ENCODE measurements around the gene IL33.

The IL33 gene

DNA sequence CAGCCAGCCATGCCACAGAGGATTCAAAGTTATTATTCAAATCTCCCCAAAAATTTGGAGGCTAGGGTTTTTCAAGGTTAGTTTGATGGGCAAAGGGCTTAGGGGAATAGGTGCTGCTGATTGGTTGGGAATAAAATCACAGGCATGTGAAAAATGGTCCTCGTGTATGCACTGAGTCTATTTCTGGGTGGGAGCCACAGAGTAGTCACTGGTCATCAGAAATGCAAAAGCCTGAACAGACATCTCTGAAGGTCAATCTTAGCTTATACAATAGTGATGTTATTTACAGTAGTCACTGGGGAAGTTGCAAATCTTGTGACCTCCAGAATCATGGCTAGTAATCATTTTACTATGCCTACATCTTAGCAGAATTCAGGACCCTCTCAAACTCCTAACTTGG lies 1.3 kb downstream of the IL33 start:
- DNase-seq = no peak

DNA sequence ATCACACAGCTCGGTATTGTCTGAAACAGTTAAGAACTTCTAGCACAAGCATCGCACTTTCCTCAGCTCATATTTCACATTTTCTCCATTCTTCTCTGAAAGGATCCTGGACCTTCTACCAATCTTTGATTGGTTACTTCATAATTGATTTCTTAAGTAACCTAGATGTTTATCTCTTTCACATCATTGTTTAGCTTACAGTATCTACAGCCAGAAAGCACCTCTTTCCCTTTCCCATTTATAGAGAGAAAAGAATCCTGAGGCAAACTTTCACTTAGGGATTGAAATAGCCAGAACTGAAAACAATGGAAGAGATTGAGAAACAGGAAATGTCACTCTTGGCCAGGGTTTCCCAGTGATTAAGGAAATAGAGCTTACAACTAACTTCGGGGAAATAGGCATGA lies 2.5 kb downstream of the IL33 start:
- no peak for DNase-seq

DNA sequence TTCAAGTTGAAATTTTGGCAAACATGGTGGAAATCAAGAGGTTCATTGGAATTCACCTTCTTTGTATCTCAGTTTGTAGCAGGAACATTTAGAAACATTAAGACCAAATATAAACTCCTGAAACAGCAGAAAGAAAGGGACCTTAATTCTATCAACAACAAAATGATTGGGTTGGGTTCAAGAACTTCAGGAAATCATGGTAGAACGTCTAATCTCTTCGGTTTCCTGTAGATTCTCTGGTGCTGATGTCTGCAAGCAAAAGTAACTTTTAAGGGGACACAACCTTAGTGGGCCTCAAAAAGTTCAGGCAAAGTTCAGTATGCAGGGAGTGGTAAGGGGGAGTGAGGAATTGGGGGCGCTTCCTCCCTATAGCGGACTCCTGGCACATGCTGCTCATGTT lies 3.4 kb downstream of the IL33 start:
- no peak for DNase-seq

DNA sequence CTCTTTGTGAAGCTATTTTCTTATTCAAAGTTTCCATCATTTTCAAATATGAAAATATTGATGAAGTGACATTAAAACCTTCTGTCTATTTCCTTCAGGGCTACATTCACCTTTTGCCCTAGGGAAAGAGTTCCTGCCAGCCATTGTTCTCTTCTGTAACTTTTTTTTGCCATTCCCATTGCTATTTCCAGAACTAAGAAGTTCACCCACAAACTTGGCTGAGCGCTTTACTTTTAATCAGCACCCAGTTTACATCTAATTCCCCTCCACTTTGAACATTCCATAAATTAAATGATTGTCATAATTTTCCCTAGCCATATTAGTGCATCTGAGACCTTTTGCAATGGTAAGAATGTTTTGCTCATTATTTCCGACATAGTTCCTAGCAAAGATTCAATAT lies 4.4 kb downstream of the IL33 start:
- DNase-seq = no peak

DNA sequence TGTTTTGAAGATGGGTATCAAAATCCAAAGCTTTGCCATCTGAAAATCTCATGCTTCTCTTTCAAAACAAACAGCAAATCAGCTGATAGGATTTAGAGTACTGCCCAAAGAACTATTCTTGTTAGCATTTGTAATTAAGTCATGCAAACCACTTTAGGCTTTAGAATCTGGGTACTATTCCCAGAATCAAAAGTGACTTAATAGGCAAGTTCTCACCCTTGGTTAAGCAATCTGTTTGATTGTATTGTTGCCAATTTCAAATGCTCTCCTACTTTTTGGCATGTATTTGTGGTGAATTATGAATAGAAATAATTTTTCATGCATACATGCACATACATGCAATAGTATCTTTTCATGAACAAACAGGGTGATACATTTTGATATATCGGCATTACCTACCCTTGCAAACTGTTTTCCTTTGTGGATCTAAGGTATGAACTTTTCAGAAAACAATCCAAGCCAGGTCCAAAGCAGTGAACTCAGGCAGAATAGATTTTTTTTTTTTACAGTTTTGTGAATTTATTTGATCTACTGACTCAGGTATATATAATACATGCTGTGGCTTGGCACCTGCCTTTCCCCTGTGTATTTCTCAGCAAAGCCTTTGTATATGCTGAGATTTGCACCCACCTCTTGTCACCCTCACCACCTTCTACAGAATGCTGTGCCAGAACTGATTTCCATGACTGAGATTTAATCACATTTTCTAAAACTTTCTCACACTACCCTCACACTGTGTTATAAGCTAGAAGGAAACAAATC lies 9.0 kb downstream of the IL33 start:
- peak in 1 of 56 donors; percentile 34 for DNase-seq

DNA sequence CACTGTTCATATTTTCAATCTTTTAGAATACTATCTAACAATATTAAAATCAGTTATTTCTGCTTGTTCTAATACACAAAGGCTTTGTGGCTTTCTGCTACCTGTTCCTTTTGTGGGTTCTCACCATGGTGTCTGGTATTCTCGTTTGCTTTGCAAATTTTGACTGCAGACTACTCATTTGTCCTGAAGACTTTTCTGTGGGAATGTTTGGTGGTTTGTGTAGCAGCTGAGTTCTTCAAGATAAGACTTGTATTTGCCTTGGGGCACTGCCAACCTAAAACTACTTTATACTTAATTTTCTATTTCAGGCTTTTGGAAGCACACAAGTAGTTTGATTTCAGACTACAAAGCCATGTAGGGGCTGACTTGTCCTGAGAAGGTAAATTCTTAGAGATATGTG lies 11.1 kb downstream of the IL33 start:
- DNase-seq = no peak

DNA sequence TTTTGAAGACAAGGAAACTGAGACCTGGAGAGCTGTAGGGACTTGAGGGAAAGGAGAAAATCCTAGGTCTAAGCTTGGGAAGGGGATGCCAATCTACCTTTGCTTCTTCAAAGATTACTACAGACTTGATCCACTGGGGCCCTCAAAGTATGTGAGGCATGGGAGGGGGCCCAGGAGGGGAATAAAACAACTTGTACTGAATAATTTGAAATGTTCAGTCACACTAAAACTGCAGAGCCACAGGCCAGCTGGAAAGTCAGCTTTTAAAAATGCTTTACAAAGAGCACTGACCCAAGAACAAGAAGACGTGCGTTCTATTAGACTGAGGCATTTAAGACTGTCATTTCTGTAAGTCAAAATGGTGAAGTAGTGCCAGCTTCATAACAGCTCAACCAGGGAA lies 13.6 kb downstream of the IL33 start:
- DNase-seq = no peak

DNA sequence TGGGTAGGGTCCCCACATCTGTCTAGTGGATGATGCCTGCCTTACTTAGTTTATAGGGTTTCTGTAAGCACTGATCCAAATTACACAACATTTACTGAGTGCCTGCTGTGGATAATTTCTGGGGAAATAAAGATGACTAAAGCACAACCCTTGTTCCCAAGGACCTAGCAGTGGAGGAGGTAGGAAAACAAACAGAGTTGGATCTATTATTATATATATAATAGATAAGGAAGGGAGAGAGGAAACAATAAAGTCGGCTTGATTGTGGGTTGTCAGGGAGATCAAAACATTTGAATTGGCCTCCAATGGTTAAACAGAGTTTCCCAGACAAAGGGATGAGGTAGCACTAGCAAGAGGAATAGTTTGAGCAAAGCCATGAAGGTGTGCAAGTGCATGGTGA lies 14.0 kb downstream of the IL33 start:
- no peak for DNase-seq

DNA sequence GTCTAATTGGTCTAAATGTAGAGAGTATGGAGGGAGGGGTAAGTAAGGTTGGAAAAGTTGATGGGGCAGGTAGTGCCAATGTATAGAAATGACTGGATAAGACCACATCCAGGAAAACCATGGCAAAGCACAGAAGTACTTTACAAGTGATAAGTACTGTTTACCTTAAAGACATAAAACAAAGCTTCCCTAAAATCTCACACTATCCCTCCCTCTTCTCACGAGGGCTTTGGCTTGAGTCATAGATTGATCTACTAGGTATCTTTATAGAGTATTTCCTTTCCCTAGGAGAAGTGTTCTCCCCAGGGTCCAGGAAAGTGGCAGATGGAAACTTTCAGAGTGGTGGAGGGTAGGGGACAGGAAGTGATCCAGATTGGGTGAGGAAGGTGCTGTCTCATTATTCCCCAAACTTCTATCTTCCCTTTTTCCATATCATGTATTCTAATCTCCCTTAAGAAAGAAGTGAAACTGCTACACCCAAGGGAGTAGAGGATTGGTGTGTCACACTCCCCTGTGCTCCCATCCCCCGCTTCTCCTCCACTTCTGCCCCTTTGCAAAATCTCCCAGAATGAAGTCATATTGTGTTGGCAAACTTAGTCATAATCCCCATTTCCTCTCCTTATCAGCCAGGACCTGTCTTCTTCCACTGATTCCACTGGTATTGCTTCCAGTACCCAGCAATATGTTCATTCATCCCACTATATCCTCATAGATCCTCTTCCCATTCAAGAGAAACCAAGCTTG lies 14.6 kb downstream of the IL33 start:
- DNase-seq = no peak

DNA sequence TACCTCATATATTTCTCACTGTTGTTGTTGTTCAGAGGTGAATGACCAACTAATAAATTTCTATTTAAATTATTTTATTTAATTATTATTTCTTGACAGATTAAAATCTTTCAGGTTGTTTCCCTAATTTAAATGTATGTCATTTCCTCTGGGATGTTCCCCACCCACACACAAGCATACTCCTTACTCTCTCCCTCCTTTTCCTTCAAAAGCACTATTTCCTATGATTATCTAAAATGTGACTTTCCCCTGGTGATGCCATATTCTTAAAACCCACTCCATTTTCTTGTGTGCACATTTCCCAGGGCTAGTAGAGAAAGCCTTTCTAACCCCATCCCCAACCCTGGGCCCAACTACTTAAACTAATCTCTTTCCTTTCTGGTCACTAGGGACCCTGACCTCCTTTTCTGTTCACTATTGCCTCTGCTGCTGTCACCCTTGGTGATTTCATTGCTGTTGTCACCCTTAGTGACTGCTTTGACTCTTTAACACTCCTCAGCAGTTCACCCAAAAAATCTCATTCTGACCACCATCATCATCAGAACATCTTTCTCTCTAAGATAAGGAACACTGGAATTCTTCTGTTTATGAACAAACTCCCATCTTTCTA lies 16.8 kb downstream of the IL33 start:
- no peak for DNase-seq

DNA sequence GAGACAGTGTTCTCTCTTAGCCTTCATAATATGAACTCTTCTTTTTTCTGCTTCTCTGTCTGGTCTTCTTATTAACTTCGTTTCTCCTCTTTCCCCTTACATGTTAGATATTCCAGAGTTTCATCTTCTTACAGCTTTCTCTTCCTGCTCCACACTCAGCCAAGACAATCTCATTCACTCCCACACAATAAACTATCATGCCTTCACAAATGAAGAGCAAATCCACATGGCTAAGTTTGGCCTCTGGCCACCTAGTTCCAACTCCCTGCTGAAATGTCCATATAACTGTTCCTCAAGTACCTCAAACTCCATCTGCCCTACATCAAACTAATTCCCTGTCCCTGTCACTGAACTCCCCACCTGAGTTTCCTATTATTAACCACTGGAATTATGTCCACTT lies 18.4 kb downstream of the IL33 start:
- DNase-seq = no peak

DNA sequence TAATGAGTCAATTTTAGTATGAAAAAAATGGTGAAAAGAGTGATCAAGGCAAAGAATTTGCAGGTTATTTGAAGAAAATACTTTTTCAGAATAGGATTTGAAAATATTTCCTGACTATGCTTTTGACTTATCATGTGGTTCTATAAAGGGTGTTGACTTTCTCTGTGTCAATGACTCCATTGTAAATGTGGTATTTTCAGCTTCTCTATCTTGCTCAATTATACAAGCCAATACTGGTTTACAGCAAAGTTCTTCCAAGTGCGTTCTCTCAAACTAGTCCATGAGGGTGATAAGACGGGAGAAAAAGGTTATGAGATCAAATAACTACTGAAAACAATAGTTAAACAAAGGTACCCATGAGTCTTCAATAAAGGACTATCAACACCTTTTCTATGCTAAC lies 21.7 kb downstream of the IL33 start:
- no peak for DNase-seq

DNA sequence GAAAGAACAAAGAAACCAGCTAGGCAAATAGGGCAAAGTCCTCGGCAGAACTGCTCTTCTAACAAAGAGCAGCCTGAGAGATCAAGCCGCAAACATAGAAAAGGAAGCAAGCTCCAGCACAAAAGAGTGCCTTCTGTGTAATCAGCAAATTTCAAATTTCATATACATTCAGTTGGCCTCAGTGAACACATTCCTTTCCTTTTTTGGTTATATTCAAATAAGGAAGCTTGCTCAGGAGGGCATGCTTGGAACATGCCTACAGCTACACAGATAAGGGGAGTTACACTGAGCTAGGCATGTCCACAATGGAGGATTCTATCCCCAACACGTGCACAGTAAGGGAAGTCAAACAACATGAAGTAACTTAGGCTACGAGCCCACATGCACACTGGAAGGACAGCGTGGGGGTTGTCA lies 23.4 kb downstream of the IL33 start:
- no peak for DNase-seq

DNA sequence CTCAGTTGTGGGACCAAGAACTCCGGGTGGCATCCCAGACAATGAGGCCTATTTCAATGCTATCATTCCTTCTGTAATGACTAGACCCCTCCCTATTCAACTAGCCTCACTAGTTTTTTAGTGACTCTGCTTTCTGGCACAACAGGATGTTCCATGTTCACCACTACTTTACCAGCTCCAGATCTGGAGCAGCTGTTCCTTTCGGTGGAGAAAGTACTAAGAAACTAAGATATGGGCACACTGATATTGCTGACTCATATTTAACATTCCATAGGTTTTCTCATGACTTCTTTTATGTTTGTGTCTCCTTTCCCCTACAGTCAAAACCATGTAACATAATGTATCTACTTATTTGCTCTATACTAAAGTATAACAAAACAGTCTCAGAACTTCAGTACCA lies 24.1 kb downstream of the IL33 start:
- no peak for DNase-seq

DNA sequence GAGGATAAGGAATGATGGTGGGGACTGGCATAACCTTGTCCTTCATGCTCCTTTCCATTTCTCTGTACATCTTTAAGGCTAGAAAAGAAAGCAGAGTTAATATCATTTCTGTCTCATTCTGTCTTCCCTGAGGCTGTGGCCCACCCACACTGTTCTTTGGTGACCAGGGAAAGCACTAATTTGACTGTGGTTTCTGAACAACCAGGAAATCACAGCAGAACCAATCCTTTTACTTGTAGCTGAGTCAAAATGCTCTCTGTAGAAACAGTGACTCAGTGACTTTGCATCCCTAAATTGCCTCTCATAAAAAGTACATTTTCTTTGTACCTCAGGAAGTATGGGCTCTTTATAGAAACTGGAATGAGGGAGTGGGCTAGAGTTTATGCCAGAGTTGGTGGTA lies 28.1 kb downstream of the IL33 start:
- DNase-seq = peak in 4 of 56 donors; percentile 1 to 18 (median 4)

DNA sequence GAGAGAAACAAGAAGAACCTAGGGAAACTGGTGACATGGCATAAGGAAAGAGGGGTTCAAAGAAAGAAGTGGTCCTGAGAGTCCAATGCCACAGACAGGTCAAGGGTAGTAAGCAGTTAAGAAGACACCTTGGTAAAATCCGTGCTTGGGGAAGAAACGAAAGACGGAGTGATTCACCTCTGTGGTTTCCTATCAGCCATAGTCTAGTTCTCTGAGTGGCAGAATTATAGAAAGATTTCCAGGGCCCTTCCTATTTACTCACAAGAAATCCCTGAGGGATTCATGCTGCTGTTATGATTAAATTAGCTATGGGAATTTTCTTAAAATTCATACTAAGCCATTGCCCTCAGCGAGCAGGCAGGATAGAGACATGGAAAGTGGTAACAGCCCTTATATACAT lies 31.7 kb downstream of the IL33 start:
- DNase-seq = no peak

DNA sequence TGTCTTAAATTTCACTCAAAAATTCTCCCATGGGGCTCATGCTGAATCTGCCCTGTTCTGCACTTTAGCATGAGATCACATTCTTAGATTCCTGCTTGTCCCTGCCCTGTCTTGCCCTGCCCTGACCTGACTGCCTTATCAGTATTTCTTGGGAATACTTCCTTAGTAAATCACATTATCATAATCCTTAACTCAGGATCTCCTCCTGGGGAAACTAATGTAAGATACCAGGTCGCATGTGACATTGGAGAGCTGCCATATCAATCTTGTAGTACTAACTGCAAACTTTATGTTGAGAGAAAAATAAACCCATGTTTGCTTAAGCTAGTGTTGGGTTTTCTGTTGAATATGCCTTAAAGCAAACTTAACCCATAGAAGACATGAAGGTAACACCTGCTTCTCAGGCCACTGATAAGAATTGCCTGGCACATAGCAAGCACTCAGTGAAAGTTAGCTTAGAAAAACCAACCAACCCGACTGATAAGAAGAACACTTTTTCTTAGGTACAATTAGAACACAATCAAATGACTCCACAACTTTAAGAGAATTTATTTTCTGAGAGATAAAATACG lies 53.3 kb downstream of the IL33 start:
- DNase-seq = no peak

DNA sequence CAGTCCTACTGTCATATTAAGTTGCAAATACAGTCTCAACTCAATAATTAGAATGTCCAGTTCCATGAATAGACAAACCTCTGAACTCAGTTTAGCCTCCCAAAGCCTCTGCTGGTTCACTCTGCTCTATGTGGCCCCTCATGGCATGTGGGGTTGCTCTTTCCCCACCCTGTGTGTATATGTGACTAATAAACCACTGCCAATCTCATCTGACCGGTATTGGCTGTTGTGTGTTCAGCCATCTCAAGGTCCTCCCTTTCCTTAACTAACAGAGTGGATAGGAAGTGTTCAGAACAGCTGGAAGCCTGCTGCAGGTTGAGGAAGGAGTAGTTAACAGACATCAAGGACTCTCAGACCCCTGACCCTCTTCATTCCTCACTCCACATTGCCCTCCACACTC lies 55.3 kb downstream of the IL33 start:
- no peak for DNase-seq

DNA sequence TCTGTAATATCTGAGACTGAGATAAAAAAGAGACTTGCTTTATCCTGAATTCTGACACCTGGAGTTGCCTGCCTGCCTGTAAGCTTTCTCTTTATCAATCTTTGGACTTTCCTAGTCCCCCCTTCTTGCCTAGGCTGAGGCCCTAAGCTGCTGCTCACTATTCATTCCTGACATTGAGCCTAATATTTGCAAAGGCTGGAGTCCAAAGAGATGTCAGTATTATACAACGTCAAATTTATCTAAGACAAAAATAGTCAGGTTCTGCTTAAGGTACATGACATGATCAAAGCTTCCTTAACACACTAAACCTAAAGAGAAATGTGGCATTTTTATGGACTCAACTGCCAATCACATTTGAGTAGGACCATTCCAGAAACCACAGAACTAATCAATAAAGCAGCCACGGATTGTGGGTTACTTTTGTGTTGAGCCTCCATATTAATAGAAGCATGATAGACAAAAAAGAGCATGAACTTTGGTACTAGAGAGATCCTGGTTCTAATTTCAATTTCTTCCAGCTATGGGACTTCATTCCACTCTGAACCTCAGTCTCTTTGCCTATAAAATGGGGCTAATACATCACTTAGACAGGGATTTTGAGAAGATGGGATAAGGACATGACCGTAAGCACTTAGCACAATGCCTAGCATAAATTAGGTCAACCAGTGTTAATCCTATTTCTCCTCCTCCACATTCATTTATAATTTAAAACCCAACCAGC lies 56.1 kb downstream of the IL33 start:
- DNase-seq = no peak

DNA sequence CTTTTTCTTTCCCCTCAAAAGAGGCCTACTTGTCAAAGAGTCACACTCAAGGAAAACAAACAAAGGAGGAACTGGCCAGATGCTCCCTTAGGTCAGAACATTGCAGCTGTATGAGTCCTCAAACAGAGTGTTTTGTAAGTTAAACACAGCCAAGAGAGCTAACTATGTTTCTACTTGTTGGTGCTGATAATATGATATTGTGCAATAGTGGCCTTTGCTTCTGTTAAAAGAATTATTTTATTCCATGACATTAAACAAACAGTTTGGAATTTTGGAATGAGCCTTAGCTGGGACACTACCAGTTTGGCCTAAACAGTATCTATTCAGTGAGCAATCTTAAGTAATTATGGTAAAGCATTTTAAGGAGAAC lies 56.6 kb downstream of the IL33 start:
- no peak for DNase-seq

DNA sequence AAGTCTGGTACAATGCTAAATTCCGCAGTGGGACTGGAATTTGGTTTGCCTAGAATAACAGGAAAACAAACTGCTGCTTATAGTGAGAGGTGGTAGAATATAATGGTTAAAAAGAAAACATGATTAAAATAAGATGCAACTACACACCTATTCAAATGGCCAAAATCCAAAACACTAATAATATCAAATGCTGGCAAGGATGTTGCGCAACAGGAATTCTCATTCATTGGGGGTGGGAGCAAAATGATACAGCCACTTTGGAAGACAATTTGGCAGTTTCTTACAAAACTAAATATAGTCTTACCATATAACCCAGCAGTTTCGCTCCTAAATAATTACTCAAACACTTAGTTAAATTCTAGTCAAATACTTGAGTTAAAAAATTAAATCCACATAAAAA lies 61.8 kb downstream of the IL33 start:
- DNase-seq = no peak

DNA sequence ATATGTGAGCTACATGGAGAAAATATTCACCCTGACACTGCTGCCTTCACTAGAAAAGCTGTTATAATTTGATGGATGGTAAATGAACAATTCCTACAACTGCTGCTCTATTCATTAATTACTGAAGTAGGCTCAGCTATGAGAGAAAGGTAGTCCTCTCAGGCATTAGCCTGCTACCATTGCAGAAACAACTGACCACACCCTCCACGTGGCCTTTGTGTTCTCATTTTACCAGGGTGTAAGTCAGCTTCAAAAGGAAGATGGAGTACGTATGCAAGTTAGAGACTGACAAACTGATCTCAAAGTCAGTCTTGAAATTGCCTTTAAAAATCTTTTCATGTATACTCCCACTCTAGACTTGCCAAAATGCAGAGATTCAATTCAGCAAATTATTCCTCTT lies 86.3 kb downstream of the IL33 start:
- DNase-seq = no peak

All from amygdala (tissue), 56 donors.